LNCaP clone FGC (cell line): ENCODE measurements around the gene SP3.

Experiments used
- DNase-seq: peaks from one replicate; pipeline ENCODE4 v3.0.0-alpha.2; 2011; ENCODE audit warnings: low read depth
- H3K4me3 ChIP-seq: 2 replicates; pipeline ENCODE4 v1.5.1; 2011; ENCODE audit warnings: mild to moderate bottlenecking, low read depth, low read length, control low read depth
- CTCF ChIP-seq: IDR thresholded peaks from 2 replicates; pipeline ENCODE4 v1.5.1; 2012; ENCODE audit warnings: mild to moderate bottlenecking; ENCODE audit not compliant: control insufficient read depth, insufficient read depth; ENCODE audit errors: extremely low read depth

SP3 gene

GRCh38 chr2:174011173-174011572 is 46.0 kb upstream of the SP3 start:
- DNase-seq = no peak
- no peak for TF ChIP-seq CTCF
- H3K4me3 ChIP-seq = no peak overlapping the region

- no peak for DNase-seq
- no peak overlapping the region for H3K4me3 ChIP-seq
- TF ChIP-seq CTCF = no peak
These were observed 44.5 kb upstream of the SP3 start for GRCh38 chr2:174009488-174010223.

- no peak overlapping the region for H3K4me3 ChIP-seq
- DNase-seq = no peak
- TF ChIP-seq CTCF = no peak
These were observed 43.5 kb upstream of the SP3 start for GRCh38 chr2:174008720-174009119.

GRCh38 chr2:174007010-174007409 is 41.8 kb upstream of the SP3 start:
- no peak for DNase-seq
- no peak overlapping the region for H3K4me3 ChIP-seq
- no peak for TF ChIP-seq CTCF

GRCh38 chr2:174005801-174006419 is 40.7 kb upstream of the SP3 start:
- H3K4me3 ChIP-seq = no peak overlapping the region
- no peak for TF ChIP-seq CTCF
- no peak for DNase-seq

GRCh38 chr2:174004905-174005605 is 39.9 kb upstream of the SP3 start:
- no peak for DNase-seq
- TF ChIP-seq CTCF = no peak
- H3K4me3 ChIP-seq = no peak overlapping the region
